Activated CD8-positive, alpha-beta memory T cell treated with anti-CD3 and anti-CD28 coated beads, Interleukin-2, amount 50 U/mL, for 24 hours (primary cell): ENCODE results near the gene IL6.
"Not testable (repeated sequence)": the region's sequence is repeated elsewhere in the genome, so short reads cannot be mapped to it uniquely, and the experiment has no call there.

ENCODE experiments used
- DNase-seq: peaks from one replicate; pipeline ENCODE4 v3.0.0-alpha.2; 2020; ENCODE audit errors: extremely low read depth

IL6 gene

GRCh38 chr7:22703978-22704610, 22.9 kb upstream of the IL6 start:
- DNase-seq, result not testable (repeated sequence)

- DNase-seq, result not testable (repeated sequence)
Measured at GRCh38 chr7:22704722-22705121, 22.3 kb upstream of the IL6 start.

GRCh38 chr7:22705874-22706273, 21.1 kb upstream of the IL6 start:
- not testable (repeated sequence) for DNase-seq

- not testable (repeated sequence) for DNase-seq
Measured at GRCh38 chr7:22707026-22707691, 19.8 kb upstream of the IL6 start.

- DNase-seq, result not testable (repeated sequence)
Measured at GRCh38 chr7:22708214-22708613, 18.8 kb upstream of the IL6 start.

GRCh38 chr7:22708677-22709061, 18.3 kb upstream of the IL6 start:
- not testable (repeated sequence) for DNase-seq

GRCh38 chr7:22709062-22709829, 17.8 kb upstream of the IL6 start:
- DNase-seq, result not testable (repeated sequence)

- no peak for DNase-seq
Measured at GRCh38 chr7:22709857-22710256, 17.1 kb upstream of the IL6 start.

GRCh38 chr7:22712999-22713398, 14.0 kb upstream of the IL6 start:
- no peak for DNase-seq

- no peak for DNase-seq
Measured at GRCh38 chr7:22713463-22713862, 13.5 kb upstream of the IL6 start.

- DNase-seq, result no peak
Measured at GRCh38 chr7:22715969-22716368, 11.0 kb upstream of the IL6 start.

- no peak for DNase-seq
Measured at GRCh38 chr7:22717760-22718159, 9.2 kb upstream of the IL6 start.

GRCh38 chr7:22718200-22718711, 8.7 kb upstream of the IL6 start:
- DNase-seq, result no peak

- no peak for DNase-seq
Measured at GRCh38 chr7:22718911-22719420, 8.0 kb upstream of the IL6 start.

- no peak for DNase-seq
Measured at GRCh38 chr7:22720791-22721786, 5.9 kb upstream of the IL6 start.

GRCh38 chr7:22722536-22723180, 4.3 kb upstream of the IL6 start:
- DNase-seq, result no peak

GRCh38 chr7:22723181-22723601, 3.8 kb upstream of the IL6 start:
- DNase-seq, result no peak

GRCh38 chr7:22723637-22724036, 3.4 kb upstream of the IL6 start:
- no peak for DNase-seq

- DNase-seq, result no peak
Measured at GRCh38 chr7:22724861-22725260, 2.1 kb upstream of the IL6 start.

GRCh38 chr7:22725585-22725984, 1.4 kb upstream of the IL6 start:
- no peak for DNase-seq
